GM12891 (cell line): ENCODE results near the gene GDF3.

Experiments used
- DNase-seq: peaks from one replicate; pipeline ENCODE4 v3.0.0; 2011; ENCODE audit warnings: low spot score; ENCODE audit not compliant: insufficient read length
- FAIRE-seq: peaks from 2 replicates; lab custom pipeline; 2011; peaks lifted over from hg19 to GRCh38; lab: Jason Lieb, UNC
- PAX5 ChIP-seq: IDR thresholded peaks from 2 replicates; pipeline ENCODE4 v1.6.1; 2011; ENCODE audit warnings: low read length, moderate library complexity, mild to moderate bottlenecking; ENCODE audit not compliant: insufficient read depth, severe bottlenecking
- POLR2A ChIP-seq: IDR thresholded peaks from 2 replicates; pipeline ENCODE4 v1.6.1; 2011; ENCODE audit warnings: low read depth, low read length, control low read depth
- POLR2AphosphoS5 ChIP-seq: IDR thresholded peaks from 2 replicates; pipeline ENCODE4 v1.6.1; 2011; ENCODE audit warnings: low read depth, low read length, control low read depth
- POU2F2 ChIP-seq: IDR thresholded peaks from 2 replicates; pipeline ENCODE4 v1.6.1; 2011; ENCODE audit warnings: low read depth, mild to moderate bottlenecking, control low read depth, low read length, moderate library complexity
- SPI1 ChIP-seq: IDR thresholded peaks from 2 replicates; pipeline ENCODE4 v1.6.1; 2011; ENCODE audit warnings: low read depth, low read length, control low read depth
- TAF1 ChIP-seq: IDR thresholded peaks from 2 replicates; pipeline ENCODE4 v1.6.1; 2011; ENCODE audit warnings: low read depth, low read length, control low read depth

Gene GDF3

DNA sequence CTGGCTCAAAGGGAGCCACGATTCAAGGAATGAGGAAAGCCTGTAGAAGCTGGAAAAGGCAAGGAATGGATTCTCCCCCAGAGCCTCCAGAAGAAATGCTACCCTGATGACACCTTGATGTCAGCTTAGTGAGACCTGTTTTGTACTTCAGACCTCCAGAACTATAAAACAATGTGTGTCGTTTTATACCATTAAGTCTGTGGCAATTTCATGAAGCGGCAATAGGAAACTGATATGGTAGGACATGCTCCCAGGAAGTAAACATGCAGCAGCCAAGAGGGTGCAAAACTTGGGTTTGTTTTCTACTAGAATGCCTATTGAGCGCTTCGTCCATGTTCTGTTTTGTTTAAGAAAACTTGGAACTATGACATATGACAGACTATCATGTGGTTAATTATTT, 27.4 kb downstream of the GDF3 start:
- TF ChIP-seq POLR2A (no peak), TAF1 (no peak), PAX5 (no peak), POLR2AphosphoS5 (no peak), SPI1 (no peak), POU2F2 (no peak)
- no peak for DNase-seq
- no peak for FAIRE-seq

DNA sequence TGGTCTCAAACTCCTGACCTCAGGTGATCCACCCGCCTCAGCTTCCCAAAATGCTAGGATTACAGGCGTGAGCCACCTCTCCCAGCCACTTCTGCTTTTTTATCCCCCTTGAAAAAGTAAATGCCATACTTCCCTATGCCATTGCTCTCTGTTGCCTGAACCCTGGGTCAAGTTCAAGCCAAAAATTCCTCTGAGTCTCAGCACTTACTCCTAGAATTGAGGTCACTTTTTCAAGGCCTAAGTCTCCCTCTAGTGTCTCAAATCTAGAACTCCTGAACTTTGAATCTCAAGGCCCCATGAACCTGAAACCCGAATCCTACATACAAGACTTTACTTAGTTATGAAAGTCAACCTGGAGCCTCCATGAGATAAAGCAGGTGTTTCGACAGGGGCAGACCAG, 28.4 kb downstream of the GDF3 start:
- TF ChIP-seq POU2F2 = no peak
- no peak for TF ChIP-seq POLR2A
- TF ChIP-seq TAF1 = no peak
- no peak for TF ChIP-seq POLR2AphosphoS5
- no peak for TF ChIP-seq SPI1
- no peak for TF ChIP-seq PAX5
- DNase-seq (peak; percentile 18), FAIRE-seq (no peak)

DNA sequence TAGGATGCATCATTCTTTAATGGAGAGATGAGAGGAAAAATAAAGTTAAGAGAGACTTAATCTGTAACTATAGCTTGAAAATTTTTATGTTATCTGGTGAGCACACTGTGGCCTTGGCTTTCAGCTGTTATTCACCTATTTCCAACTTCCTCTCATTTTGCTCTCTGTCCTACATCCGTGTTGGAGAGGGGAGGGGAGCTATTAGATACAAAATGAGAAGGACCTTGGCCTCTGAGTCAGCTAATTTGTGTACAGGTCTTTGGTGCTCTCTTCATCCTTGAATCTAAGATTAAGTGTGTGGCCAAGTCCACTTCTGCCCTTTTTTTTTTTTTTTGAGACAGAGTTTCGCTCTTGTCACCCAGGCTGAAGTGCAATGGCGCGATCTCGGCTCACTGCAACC, 29.0 kb downstream of the GDF3 start:
- TF ChIP-seq PAX5 (no peak), SPI1 (no peak), POLR2AphosphoS5 (no peak), POLR2A (no peak), POU2F2 (no peak), TAF1 (no peak)
- FAIRE-seq (no peak), DNase-seq (no peak)

DNA sequence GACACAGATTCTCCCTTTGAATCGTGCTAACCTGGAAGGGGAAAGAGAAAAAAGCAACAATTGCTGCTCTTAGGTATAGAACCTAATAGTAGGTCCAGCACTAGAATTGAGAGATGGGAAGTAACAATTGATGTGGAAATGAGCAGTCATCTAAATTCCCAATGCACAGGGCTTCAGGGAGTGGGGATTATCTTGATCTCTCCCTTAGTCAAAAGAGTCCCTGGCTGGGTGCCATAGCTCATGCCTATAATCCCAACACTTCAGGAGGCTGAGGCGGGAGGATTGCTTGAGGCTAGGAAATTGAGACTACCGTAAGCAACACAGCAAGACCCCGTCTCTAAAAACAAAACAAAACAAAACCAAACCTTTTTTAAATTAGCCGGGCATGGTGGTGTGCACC, 33.8 kb downstream of the GDF3 start:
- DNase-seq = no peak
- no peak for TF ChIP-seq POU2F2
- TF ChIP-seq POLR2A = no peak
- no peak for TF ChIP-seq TAF1
- TF ChIP-seq POLR2AphosphoS5 = no peak
- no peak for TF ChIP-seq SPI1
- no peak for TF ChIP-seq PAX5
- no peak for FAIRE-seq

DNA sequence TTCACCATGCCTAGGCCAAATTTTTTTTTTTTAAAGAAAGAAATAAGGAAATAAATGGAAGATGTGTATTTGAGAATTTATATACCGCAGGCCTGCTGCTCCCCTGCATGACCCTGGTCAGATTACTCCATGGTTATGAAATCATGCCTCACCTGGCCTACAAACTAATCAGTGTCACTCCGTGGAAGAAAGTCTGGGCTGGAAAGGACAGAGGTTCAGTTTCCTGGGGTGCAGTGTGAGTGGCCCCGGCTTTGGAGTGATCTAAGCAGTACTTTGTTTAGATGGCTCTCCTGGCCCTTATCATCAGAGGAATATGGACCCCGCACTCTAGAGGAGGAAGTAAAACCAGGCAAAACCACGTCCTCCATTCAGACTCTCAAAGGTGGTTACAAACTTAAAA, 39.5 kb downstream of the GDF3 start:
- DNase-seq (no peak), FAIRE-seq (no peak)
- no peak for TF ChIP-seq SPI1
- no peak for TF ChIP-seq POLR2A
- no peak for TF ChIP-seq PAX5
- TF ChIP-seq TAF1 = no peak

DNA sequence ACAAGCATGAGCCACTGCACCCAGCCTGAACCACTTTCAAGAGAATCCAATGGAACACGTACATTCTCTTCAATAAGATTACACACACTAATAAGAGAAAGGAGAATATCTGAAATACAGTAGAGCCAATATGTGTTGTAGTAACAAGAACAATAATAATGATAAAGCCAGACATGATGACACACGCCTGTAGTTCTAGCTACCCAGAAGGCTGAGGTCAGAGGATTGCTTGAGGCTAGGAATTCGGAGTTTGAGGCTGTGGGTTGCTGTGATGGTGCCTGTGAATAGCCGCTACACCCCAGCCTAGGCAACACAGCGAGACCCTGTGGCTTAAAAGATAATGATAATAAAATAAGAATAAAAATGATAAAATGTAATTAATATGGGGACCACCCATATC, 45.5 kb downstream of the GDF3 start:
- FAIRE-seq (no peak), DNase-seq (no peak)
- TF ChIP-seq TAF1 (no peak), POLR2A (no peak), SPI1 (no peak), POU2F2 (no peak), PAX5 (no peak), POLR2AphosphoS5 (no peak)

DNA sequence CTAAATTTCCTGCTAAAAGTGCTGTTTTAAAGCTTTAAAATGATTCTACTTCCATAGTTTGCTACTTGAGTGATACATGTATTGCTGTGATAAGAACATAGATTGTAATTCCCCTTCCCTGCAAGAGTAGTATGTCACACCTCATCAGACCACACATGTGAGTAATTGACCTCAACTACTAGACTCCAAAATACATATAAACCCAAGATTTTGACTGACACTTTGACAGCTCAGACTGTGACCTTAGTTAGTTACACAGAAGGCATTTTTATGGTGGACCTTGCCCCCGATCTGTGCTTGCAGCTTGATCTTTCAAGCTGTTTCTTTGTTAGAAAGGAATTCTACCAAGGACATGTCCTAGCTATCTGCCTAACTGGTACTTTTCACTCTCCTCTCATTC, 48.5 kb downstream of the GDF3 start:
- DNase-seq (no peak), FAIRE-seq (no peak)
- TF ChIP-seq POU2F2 (no peak), POLR2A (no peak), POLR2AphosphoS5 (no peak), TAF1 (no peak), SPI1 (no peak), PAX5 (no peak)

DNA sequence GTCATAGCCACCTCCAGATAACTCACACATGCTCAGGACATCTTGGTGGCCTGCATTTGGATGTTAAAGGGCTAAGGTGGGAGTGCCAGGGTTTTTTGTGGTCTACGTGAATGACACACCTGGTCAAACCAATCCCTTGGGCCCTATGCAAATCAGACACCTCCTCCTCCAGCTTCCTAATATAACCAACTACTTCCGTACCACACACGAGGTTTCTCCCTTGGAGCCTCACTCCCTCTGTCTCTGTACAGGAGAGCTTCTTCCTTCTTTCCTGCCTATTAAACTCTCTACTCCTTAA, 49.4 kb downstream of the GDF3 start:
- TF ChIP-seq PAX5 = no peak
- no peak for TF ChIP-seq SPI1
- TF ChIP-seq POLR2AphosphoS5 = no peak
- no peak for TF ChIP-seq TAF1
- no peak for TF ChIP-seq POU2F2
- no peak for TF ChIP-seq POLR2A
- FAIRE-seq (peak; percentile 28), DNase-seq (no peak)

DNA sequence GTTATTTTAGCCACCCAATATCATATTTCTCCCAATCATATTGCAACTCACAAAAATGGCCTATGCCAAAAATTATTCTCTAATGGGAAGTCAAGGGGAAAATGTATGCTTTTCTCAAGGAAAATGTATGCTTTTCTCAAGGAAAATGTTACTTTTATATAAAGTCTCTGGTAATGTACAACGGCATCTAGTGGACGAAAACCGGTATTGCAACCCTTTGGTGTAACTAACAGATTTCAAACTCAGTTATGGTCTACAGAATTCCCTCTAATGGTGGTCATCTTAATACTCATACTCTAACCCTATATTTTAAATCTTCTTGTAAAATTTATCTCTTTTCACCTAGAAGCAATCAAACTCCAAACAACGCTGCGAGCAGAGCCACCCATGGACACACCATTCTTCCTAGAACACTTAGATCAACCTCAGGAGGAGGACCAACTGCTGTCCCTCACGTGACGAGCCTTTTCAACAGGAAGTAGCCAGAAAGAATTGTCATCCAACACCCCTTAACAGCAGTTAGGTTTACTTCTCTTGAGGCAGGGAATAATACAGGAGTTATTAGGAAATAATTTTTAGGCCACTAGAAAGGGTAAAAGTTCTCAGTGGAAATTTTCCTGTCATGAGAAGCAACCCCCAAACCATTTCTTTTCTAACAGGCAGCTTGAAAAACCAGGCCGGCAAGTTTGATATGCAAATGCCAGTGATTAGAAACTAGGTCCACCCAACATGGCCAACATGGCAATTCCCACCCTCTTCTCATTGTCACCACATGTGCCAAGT, 50.0 kb downstream of the GDF3 start:
- FAIRE-seq (peak; percentile 71), DNase-seq (peak; percentile 18)
- TF ChIP-seq POLR2AphosphoS5 (no peak), SPI1 (no peak), TAF1 (no peak), PAX5 (no peak), POLR2A (no peak), POU2F2 (no peak)

DNA sequence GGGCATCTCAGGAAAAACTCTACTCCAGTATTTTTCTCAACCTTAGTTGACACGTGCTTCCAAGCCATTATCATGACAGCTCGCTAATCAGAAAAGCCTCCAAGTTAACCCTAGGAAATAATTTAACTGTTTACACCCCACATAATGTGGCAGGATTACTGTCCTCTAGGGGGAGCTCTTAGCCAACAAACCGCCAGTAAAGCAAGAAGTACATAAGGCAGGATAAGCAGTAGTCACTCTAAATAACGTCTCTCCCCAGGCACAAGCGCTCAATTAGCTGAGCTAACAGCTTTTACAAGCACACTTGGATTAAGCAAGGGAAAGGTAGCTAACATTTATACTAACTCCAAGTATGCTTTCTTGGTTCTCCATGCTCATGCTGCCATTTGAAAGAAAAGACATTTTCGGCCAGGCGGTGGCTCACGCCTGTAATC, 52.7 kb downstream of the GDF3 start:
- DNase-seq (no peak), FAIRE-seq (no peak)
- TF ChIP-seq PAX5 (no peak), SPI1 (no peak), POU2F2 (no peak), POLR2A (no peak), POLR2AphosphoS5 (no peak), TAF1 (no peak)
